ENCODE results near the gene NUP50. TPM values are rescaled to one million over a fixed set of nuclear protein-coding genes. Genes with fewer than 3 reads are reported as not detected.

NUP50 gene, protein sequence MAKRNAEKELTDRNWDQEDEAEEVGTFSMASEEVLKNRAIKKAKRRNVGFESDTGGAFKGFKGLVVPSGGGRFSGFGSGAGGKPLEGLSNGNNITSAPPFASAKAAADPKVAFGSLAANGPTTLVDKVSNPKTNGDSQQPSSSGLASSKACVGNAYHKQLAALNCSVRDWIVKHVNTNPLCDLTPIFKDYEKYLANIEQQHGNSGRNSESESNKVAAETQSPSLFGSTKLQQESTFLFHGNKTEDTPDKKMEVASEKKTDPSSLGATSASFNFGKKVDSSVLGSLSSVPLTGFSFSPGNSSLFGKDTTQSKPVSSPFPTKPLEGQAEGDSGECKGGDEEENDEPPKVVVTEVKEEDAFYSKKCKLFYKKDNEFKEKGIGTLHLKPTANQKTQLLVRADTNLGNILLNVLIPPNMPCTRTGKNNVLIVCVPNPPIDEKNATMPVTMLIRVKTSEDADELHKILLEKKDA
- total RNA-seq, result 29.5 and 59.9 TPM in 2 replicates

GRCh38 chr22:45163451-45164269, at the start of gene NUP50:
Gene NUP50 (plus strand): TSS chr22:45163925. CDS start chr22:45168178, 4,253 bp downstream.

Small RNA genes lying within 50 kb of the gene (small RNA-seq; reads per million reads assigned to genes)
- gene MIR1249, result not detected

Other genes starting within 250 kb of the NUP50 start
- gene PHF21B, start 153.9 kb upstream of the NUP50 start, total RNA-seq, result not detected in 2 replicates
- gene KIAA0930, start 77.0 kb downstream of the NUP50 start, total RNA-seq, result 93.7 and 109 TPM in 2 replicates
- not detected in 2 replicates for gene UPK3A, start 121.0 kb downstream of the NUP50 start, total RNA-seq
- 29.7 and 46.0 TPM in 2 replicates for gene FAM118A, start 146.0 kb downstream of the NUP50 start, total RNA-seq
- not detected in 2 replicates for gene SMC1B, start 249.7 kb downstream of the NUP50 start, total RNA-seq
- 0.16 TPM in 1 of 2 replicates, not detected in the other for gene RIBC2, start 249.8 kb downstream of the NUP50 start, total RNA-seq

All from hair follicle dermal papilla cell (primary cell).